OCI-LY1 (cell line): ENCODE measurements around the gene RAB36.
A peak's percentile ranks its signal among the peaks of the same experiment; 100 is the strongest.

Source experiments
- H2AFZ ChIP-seq: fragments of 200-600 bp; sonication (generic), shearing (Covaris generic); 2 replicates; pipeline ENCODE4 v1.6.0; 2014; ENCODE audit warnings: antibody characterized with exemption, mild to moderate bottlenecking, low read length
- H3F3A ChIP-seq: fragments of 200-600 bp; sonication (generic), shearing (Covaris generic); 2 replicates; pipeline ENCODE4 v1.6.0; 2014; ENCODE audit warnings: mild to moderate bottlenecking, antibody characterized with exemption, low read length, moderate library complexity; ENCODE audit not compliant: insufficient read depth
- H3K27ac ChIP-seq: fragments of 200-600 bp; sonication (generic); 2 replicates; pipeline ENCODE4 v1.5.1; 2014; ENCODE audit warnings: low read length, mixed run types, mild to moderate bottlenecking, low read depth; ENCODE audit not compliant: poor library complexity, severe bottlenecking
- H3K27me3 ChIP-seq: fragments of 200-600 bp; sonication (generic); 2 replicates; pipeline ENCODE4 v1.6.0; 2014; ENCODE audit warnings: antibody characterized with exemption, mild to moderate bottlenecking, low read length, moderate library complexity; ENCODE audit not compliant: insufficient read depth
- H3K36me3 ChIP-seq: fragments of 200-600 bp; sonication (generic); 2 replicates; pipeline ENCODE4 v1.6.1; 2014; ENCODE audit warnings: mild to moderate bottlenecking, antibody characterized with exemption, low read length, moderate library complexity, mixed read lengths; ENCODE audit not compliant: insufficient read depth
- H3K4me1 ChIP-seq: fragments of 200-600 bp; sonication (generic); 2 replicates; pipeline ENCODE4 v1.5.1; 2014; ENCODE audit warnings: mild to moderate bottlenecking, low read length, moderate library complexity; ENCODE audit not compliant: insufficient read depth, severe bottlenecking
- H3K4me2 ChIP-seq: fragments of 200-600 bp; sonication (generic), shearing (Covaris generic); 2 replicates; pipeline ENCODE4 v1.6.1; 2014; ENCODE audit warnings: low read length
- H3K4me3 ChIP-seq: fragments of 200-600 bp; sonication (generic); 2 replicates; pipeline ENCODE4 v1.5.1; 2014; ENCODE audit warnings: low read length, low read depth, mild to moderate bottlenecking, mixed read lengths; ENCODE audit not compliant: poor library complexity, severe bottlenecking
- H3K79me2 ChIP-seq: fragments of 200-600 bp; shearing (Covaris generic); 2 replicates; pipeline ENCODE4 v1.6.1; 2016; ENCODE audit warnings: mixed run types, low read length, mixed read lengths; ENCODE audit not compliant: insufficient read depth
- H3K9ac ChIP-seq: fragments of 200-600 bp; sonication (generic), shearing (Covaris generic); 2 replicates; pipeline ENCODE4 v1.6.1; 2014; ENCODE audit warnings: mild to moderate bottlenecking, low read length, mixed read lengths
- H3K9me2 ChIP-seq: fragments of 200-600 bp; sonication (generic), shearing (Covaris generic); 2 replicates; pipeline ENCODE4 v1.6.1; 2014; ENCODE audit warnings: low read depth, mild to moderate bottlenecking, low read length, mixed read lengths
- H3K9me3 ChIP-seq: fragments of 200-600 bp; shearing (Covaris generic); 2 replicates; pipeline ENCODE4 v1.6.1; 2014; ENCODE audit warnings: low read length, mixed read lengths
- H4K20me1 ChIP-seq: fragments of 200-600 bp; sonication (generic), shearing (Covaris generic); 2 replicates; pipeline ENCODE4 v1.6.0; 2016; ENCODE audit warnings: mild to moderate bottlenecking, low read length; ENCODE audit not compliant: insufficient read depth
- EZH2 ChIP-seq: fragments of 200-600 bp; sonication (generic), shearing (Covaris generic); IDR thresholded peaks from 2 replicates; pipeline ENCODE4 v1.8.0; 2017; ENCODE audit warnings: borderline replicate concordance, mixed run types, mild to moderate bottlenecking, antibody characterized with exemption, low read length, moderate library complexity, mixed read lengths
- TF ChIP-seq, protein P1 (sequence below): fragments of 200-600 bp; sonication (generic), shearing (Covaris generic); IDR thresholded peaks from 2 replicates; pipeline ENCODE4 v1.5.1; 2017; ENCODE audit warnings: mild to moderate bottlenecking, antibody characterized with exemption, low read length, moderate library complexity, mixed read lengths

Gene RAB36

DNA sequence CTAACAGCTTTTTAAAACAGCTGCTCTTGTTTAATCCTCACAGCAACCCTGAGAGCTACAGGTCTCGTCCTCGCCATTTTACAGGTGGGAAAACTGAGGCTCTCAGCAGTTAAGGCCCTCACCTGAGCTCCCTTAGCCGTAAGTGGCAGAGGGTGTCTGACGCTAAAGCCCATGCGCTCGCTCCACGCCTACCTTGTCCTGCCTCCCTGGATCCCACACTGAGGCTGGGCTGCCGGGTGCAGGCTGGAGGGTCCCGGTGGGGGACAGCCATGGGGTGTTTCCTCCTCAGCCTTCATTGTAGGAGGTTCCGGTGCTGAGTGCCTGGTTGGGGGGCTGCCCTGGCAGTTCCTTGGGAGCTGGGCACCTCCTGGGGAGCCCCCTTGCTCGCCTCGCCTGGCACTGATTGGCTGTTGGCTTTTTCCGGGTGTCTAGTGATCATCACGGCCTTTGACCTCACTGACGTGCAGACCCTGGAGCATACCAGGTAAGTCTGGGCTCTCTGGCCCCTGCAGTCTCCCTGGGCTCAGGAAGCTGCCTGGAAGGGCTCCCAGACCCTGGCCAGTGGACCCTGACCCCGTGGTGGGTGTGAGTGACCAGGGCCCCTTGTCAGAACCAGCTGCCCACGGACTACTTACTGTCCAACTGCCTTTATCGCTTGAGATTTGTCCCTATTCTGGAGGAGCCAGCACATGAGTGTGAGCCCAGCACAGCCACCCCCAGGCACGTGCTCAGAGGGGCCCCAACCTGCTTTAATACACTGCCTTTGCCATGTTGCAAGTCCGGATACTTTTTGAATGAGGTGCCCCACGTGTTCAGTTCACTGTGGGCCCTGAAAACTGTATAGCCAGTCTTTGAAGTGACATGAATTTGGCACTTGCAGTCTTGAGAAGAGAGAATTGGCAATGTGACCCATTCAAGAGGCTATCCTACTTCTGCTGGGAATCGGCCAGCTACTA lies 12.6 kb downstream of the RAB36 start:
- H3K27ac ChIP-seq = peak overlapping the region; percentile 17
- H4K20me1 ChIP-seq = no peaks in the 10 kb centered on the region
- no peak overlapping the region for H3K9ac ChIP-seq
- no peaks in the 10 kb centered on the region for H3K79me2 ChIP-seq
- no peaks in the 10 kb centered on the region for H3K36me3 ChIP-seq
- no peak overlapping the region for H2AFZ ChIP-seq
- no peak overlapping the region for H3K4me3 ChIP-seq
- no peak for TF ChIP-seq EZH2
- TF ChIP-seq, protein P1, sequence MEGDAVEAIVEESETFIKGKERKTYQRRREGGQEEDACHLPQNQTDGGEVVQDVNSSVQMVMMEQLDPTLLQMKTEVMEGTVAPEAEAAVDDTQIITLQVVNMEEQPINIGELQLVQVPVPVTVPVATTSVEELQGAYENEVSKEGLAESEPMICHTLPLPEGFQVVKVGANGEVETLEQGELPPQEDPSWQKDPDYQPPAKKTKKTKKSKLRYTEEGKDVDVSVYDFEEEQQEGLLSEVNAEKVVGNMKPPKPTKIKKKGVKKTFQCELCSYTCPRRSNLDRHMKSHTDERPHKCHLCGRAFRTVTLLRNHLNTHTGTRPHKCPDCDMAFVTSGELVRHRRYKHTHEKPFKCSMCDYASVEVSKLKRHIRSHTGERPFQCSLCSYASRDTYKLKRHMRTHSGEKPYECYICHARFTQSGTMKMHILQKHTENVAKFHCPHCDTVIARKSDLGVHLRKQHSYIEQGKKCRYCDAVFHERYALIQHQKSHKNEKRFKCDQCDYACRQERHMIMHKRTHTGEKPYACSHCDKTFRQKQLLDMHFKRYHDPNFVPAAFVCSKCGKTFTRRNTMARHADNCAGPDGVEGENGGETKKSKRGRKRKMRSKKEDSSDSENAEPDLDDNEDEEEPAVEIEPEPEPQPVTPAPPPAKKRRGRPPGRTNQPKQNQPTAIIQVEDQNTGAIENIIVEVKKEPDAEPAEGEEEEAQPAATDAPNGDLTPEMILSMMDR = no peak
- peaks cover 27% of the 10 kb centered on the region for H3K4me1 ChIP-seq
- H3F3A ChIP-seq = no peaks in the 10 kb centered on the region
- no peaks in the 10 kb centered on the region for H3K9me2 ChIP-seq
- no peaks in the 10 kb centered on the region for H3K9me3 ChIP-seq
- H3K27me3 ChIP-seq = no peaks in the 10 kb centered on the region
- peak overlapping the region; percentile 45; the same call in 1 of the 2 replicates for H3K4me2 ChIP-seq

DNA sequence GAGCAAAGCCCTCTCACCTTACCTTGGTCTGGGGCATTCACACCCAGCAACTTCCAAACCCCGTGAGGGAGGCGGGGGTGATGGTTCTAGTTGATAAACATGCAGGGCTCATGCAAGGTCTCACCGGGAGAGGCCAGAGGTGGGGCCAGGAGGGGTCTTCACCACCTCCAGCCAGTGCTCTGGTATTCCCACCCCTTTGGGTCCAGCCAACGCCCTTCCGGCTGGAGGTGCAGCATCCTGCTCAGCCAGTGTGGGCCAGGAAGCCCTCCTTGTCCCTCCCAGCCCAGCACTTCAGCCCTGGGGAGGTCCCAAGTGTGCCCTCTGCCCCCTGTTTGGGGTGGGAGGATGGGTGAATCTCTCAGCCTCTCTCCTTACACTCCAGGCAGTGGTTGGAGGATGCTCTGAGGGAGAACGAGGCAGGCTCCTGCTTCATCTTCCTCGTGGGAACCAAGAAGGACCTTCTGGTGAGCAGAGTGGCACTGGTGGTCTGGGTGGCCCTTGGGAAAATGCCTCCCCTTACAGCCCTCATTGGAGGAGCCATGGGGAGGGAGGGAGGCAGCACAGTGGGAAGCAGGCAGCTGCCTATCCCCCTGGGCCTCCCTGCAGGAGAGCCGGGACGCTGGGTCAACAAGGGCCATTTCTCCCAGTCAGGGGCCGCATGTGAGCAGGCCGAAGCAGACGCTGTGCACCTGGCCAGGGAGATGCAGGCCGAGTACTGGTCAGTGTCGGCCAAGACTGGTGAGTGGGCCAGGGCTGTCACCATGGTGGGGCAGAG lies 13.4 kb downstream of the RAB36 start:
- Histone ChIP-seq H2AFZ (no peak overlapping the region), H3K27ac (no peak overlapping the region), H4K20me1 (no peaks in the 10 kb centered on the region), H3K36me3 (no peaks in the 10 kb centered on the region), H3K27me3 (no peaks in the 10 kb centered on the region), H3K9me2 (no peaks in the 10 kb centered on the region), H3K4me3 (no peak overlapping the region), H3K4me1 (peaks cover 20% of the 10 kb centered on the region), H3K79me2 (no peaks in the 10 kb centered on the region), H3K9me3 (no peaks in the 10 kb centered on the region), H3K9ac (no peak overlapping the region), H3F3A (no peaks in the 10 kb centered on the region), H3K4me2 (no peak overlapping the region)
- TF ChIP-seq EZH2 = no peak
- TF ChIP-seq, protein P1 = no peak

- H2AFZ ChIP-seq = no peak overlapping the region
- no peaks in the 10 kb centered on the region for H3K36me3 ChIP-seq
- H3K27me3 ChIP-seq = no peaks in the 10 kb centered on the region
- H3K9ac ChIP-seq = no peak overlapping the region
- H3F3A ChIP-seq = no peaks in the 10 kb centered on the region
- H3K9me2 ChIP-seq = no peaks in the 10 kb centered on the region
- peaks cover 20% of the 10 kb centered on the region for H3K4me1 ChIP-seq
- H3K79me2 ChIP-seq = no peaks in the 10 kb centered on the region
- no peak for TF ChIP-seq EZH2
- TF ChIP-seq, protein P1 = no peak
- H3K4me3 ChIP-seq = no peak overlapping the region
- H3K9me3 ChIP-seq = no peaks in the 10 kb centered on the region
- H4K20me1 ChIP-seq = no peaks in the 10 kb centered on the region
- no peak overlapping the region for H3K27ac ChIP-seq
- H3K4me2 ChIP-seq = no peak overlapping the region
These were observed 14.0 kb downstream of the RAB36 start for GRCh38 chr22:23159291-23159630.
